Astrocyte (in vitro differentiated cells and primary cell): ENCODE data around the gene IGSF21. TPM values are rescaled to one million over a fixed set of nuclear protein-coding genes. Genes with fewer than 3 reads are reported as not detected.

Source experiments
- DNase-seq: peaks from one replicate; pipeline ENCODE4 v3.0.0-alpha.2; 2010; ENCODE audit warnings: low read depth
- FAIRE-seq: peaks from 2 replicates; lab custom pipeline; 2011; peaks lifted over from hg19 to GRCh38; lab: Jason Lieb, UNC
- H2AFZ ChIP-seq: 2 replicates; pipeline ENCODE4 v1.6.0; 2012; ENCODE audit warnings: low read depth, low read length, inconsistent platforms
- H3K27ac ChIP-seq: 2 replicates; pipeline ENCODE4 v1.5.1; 2011; ENCODE audit warnings: low read depth, low read length, inconsistent platforms
- H3K27me3 ChIP-seq: 2 replicates; pipeline ENCODE4 v1.6.0; 2011; ENCODE audit warnings: low read length, inconsistent platforms; ENCODE audit not compliant: insufficient read depth
- H3K36me3 ChIP-seq: 2 replicates; pipeline ENCODE4 v1.5.1; 2011; ENCODE audit warnings: low read length, inconsistent platforms; ENCODE audit not compliant: insufficient read depth
- H3K4me1 ChIP-seq: 2 replicates; pipeline ENCODE4 v1.5.1; 2011; ENCODE audit warnings: low read length, inconsistent platforms; ENCODE audit not compliant: insufficient read depth
- H3K4me2 ChIP-seq: 2 replicates; pipeline ENCODE4 v1.6.0; 2012; ENCODE audit warnings: low read length, inconsistent platforms
- H3K4me3 ChIP-seq: 2 replicates; pipeline ENCODE4 v1.5.1; 2011; ENCODE audit warnings: low read depth, mild to moderate bottlenecking, low read length, inconsistent platforms; ENCODE audit not compliant: insufficient read depth
- H3K79me2 ChIP-seq: 2 replicates; pipeline ENCODE4 v1.6.0; 2012; ENCODE audit warnings: mild to moderate bottlenecking, low read length, inconsistent platforms; ENCODE audit not compliant: insufficient read depth
- H3K9ac ChIP-seq: 2 replicates; pipeline ENCODE4 v1.6.0; 2012; ENCODE audit warnings: mild to moderate bottlenecking, low read length, inconsistent platforms
- H3K9me3 ChIP-seq: 2 replicates; pipeline ENCODE4 v1.5.1; 2012; ENCODE audit warnings: low read depth, mild to moderate bottlenecking, low read length, inconsistent platforms; ENCODE audit not compliant: insufficient read depth
- H4K20me1 ChIP-seq: 2 replicates; pipeline ENCODE4 v1.6.0; 2012; ENCODE audit warnings: low read length, inconsistent platforms; ENCODE audit not compliant: insufficient read depth
- H3K27ac Mint-ChIP-seq: one replicate; pipeline ENCODE4 v1.8.0; 2021; ENCODE audit warnings: mild to moderate bottlenecking, mixed read lengths; ENCODE audit not compliant: unreplicated experiment
- H3K27me3 Mint-ChIP-seq: one replicate; pipeline ENCODE4 v1.8.0; 2021; ENCODE audit warnings: low read depth, mixed read lengths; ENCODE audit not compliant: unreplicated experiment
- H3K36me3 Mint-ChIP-seq: one replicate; pipeline ENCODE4 v1.8.0; 2021; ENCODE audit warnings: low read depth, mixed read lengths; ENCODE audit not compliant: unreplicated experiment
- H3K4me1 Mint-ChIP-seq: one replicate; pipeline ENCODE4 v1.8.0; 2021; ENCODE audit warnings: low read depth, mixed read lengths; ENCODE audit not compliant: unreplicated experiment
- H3K4me3 Mint-ChIP-seq: one replicate; pipeline ENCODE4 v1.8.0; 2021; ENCODE audit warnings: mild to moderate bottlenecking, moderate library complexity, mixed read lengths; ENCODE audit not compliant: unreplicated experiment
- H3K9me3 Mint-ChIP-seq: one replicate; pipeline ENCODE4 v1.8.0; 2021; ENCODE audit warnings: mild to moderate bottlenecking, mixed read lengths; ENCODE audit not compliant: unreplicated experiment
- EZH2 ChIP-seq: IDR thresholded peaks from 2 replicates; pipeline ENCODE4 v1.6.1; 2012; ENCODE audit warnings: mild to moderate bottlenecking, low read length, inconsistent platforms; ENCODE audit not compliant: insufficient read depth
- total RNA-seq: library from RNA; stranded (reverse); gene quantifications from 2 replicates; pipeline ENCODE4 v1.2.1, GENCODE V29; 2021
- TF ChIP-seq, protein P1 (sequence below): IDR thresholded peaks from 2 replicates; pipeline ENCODE4 v1.5.1; 2011; ENCODE audit warnings: low read depth, mild to moderate bottlenecking, inconsistent platforms, low read length, moderate library complexity; ENCODE audit not compliant: insufficient read depth

IGSF21 gene
- total RNA-seq, 1 donor from 2014 or later, result not detected

DNA sequence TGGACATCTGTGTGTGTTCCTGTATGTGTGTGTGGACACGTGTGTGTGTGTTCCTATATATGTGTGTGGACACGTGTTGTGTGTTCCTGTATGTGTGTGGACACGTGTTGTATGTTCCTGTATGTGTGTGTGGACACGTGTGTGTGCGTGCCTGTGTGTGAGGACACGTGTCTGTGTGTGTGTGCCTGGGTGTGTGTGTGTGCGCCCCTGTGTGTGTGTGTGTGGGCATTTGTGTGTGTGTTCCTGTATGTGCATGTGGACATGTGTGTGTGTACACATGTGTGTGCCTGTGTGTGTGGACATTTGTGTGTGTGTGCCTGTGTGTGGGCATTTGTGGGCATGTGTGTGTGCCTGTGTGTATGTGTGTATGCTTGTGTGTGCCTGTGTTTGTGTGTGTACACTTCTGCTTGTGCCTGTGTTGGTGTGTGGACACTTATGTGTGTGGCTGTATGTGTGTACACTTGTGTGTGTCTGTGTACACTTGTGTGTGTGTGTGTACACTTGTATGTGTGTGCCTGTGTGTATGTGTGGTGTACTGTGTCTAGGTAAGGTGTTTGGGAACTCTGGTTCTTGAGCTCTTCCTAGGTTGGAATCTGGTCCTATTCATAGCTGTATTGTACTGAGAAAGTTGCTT lies 3.7 kb upstream of the IGSF21 start:
- Mint-ChIP-seq H3K27me3 (peaks cover 86% of the 10 kb centered on the region), H3K4me3 (no peak overlapping the region), H3K4me1 (peaks cover 6% of the 10 kb centered on the region), H3K36me3 (no peaks in the 10 kb centered on the region), H3K9me3 (peaks cover 2% of the 10 kb centered on the region), H3K27ac (no peak overlapping the region)
- no peaks in the 10 kb centered on the region for H3K9me3 ChIP-seq
- no peaks in the 10 kb centered on the region for H3K4me1 ChIP-seq
- no peaks in the 10 kb centered on the region for H3K79me2 ChIP-seq
- H3K4me3 ChIP-seq, result no peak overlapping the region
- TF ChIP-seq, protein P1, sequence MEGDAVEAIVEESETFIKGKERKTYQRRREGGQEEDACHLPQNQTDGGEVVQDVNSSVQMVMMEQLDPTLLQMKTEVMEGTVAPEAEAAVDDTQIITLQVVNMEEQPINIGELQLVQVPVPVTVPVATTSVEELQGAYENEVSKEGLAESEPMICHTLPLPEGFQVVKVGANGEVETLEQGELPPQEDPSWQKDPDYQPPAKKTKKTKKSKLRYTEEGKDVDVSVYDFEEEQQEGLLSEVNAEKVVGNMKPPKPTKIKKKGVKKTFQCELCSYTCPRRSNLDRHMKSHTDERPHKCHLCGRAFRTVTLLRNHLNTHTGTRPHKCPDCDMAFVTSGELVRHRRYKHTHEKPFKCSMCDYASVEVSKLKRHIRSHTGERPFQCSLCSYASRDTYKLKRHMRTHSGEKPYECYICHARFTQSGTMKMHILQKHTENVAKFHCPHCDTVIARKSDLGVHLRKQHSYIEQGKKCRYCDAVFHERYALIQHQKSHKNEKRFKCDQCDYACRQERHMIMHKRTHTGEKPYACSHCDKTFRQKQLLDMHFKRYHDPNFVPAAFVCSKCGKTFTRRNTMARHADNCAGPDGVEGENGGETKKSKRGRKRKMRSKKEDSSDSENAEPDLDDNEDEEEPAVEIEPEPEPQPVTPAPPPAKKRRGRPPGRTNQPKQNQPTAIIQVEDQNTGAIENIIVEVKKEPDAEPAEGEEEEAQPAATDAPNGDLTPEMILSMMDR, result no peak
- no peak for TF ChIP-seq EZH2
- DNase-seq, result no peak
- no peaks in the 10 kb centered on the region for H4K20me1 ChIP-seq
- H3K4me2 ChIP-seq, result no peak overlapping the region
- H2AFZ ChIP-seq, result no peak overlapping the region
- H3K36me3 ChIP-seq, result no peaks in the 10 kb centered on the region
- no peak overlapping the region for H3K27ac ChIP-seq
- H3K9ac ChIP-seq, result no peak overlapping the region
- no peak for FAIRE-seq
- H3K27me3 ChIP-seq, result peaks cover 27% of the 10 kb centered on the region

- H3K4me1 Mint-ChIP-seq, result peaks cover 6% of the 10 kb centered on the region
- H3K9me3 Mint-ChIP-seq, result peaks cover 2% of the 10 kb centered on the region
- no peaks in the 10 kb centered on the region for H3K36me3 ChIP-seq
- H3K9ac ChIP-seq, result no peak overlapping the region
- DNase-seq, result no peak
- H3K27ac Mint-ChIP-seq, result no peak overlapping the region
- H3K4me3 Mint-ChIP-seq, result no peak overlapping the region
- TF ChIP-seq, protein P1, result no peak
- TF ChIP-seq EZH2, result no peak
- H3K27ac ChIP-seq, result no peak overlapping the region
- H3K4me1 ChIP-seq, result no peaks in the 10 kb centered on the region
- H3K27me3 ChIP-seq, result peaks cover 34% of the 10 kb centered on the region
- no peak overlapping the region for H3K4me3 ChIP-seq
- H3K27me3 Mint-ChIP-seq, result peaks cover 86% of the 10 kb centered on the region
- no peaks in the 10 kb centered on the region for H3K9me3 ChIP-seq
- no peak for FAIRE-seq
- no peaks in the 10 kb centered on the region for H3K36me3 Mint-ChIP-seq
- no peak overlapping the region for H3K4me2 ChIP-seq
- no peaks in the 10 kb centered on the region for H4K20me1 ChIP-seq
- no peak overlapping the region for H2AFZ ChIP-seq
- H3K79me2 ChIP-seq, result no peaks in the 10 kb centered on the region
Measured at GRCh38 chr1:18104546-18105100, 3.0 kb upstream of the IGSF21 start.

- H3K9ac ChIP-seq, result no peak overlapping the region
- Mint-ChIP-seq H3K4me3 (no peak overlapping the region), H3K27ac (no peak overlapping the region), H3K36me3 (no peaks in the 10 kb centered on the region), H3K9me3 (peaks cover 2% of the 10 kb centered on the region), H3K27me3 (peaks cover 86% of the 10 kb centered on the region), H3K4me1 (peaks cover 7% of the 10 kb centered on the region)
- no peak overlapping the region for H3K4me3 ChIP-seq
- no peaks in the 10 kb centered on the region for H4K20me1 ChIP-seq
- H3K4me1 ChIP-seq, result no peaks in the 10 kb centered on the region
- no peak for FAIRE-seq
- peaks cover 40% of the 10 kb centered on the region for H3K27me3 ChIP-seq
- no peak for TF ChIP-seq EZH2
- TF ChIP-seq, protein P1, result no peak
- no peaks in the 10 kb centered on the region for H3K79me2 ChIP-seq
- H3K4me2 ChIP-seq, result no peak overlapping the region
- H3K36me3 ChIP-seq, result no peaks in the 10 kb centered on the region
- no peak for DNase-seq
- no peak overlapping the region for H2AFZ ChIP-seq
- H3K27ac ChIP-seq, result no peak overlapping the region
- H3K9me3 ChIP-seq, result no peaks in the 10 kb centered on the region
Measured at GRCh38 chr1:18105196-18105595, 2.4 kb upstream of the IGSF21 start.
